Fibroblast of pulmonary artery (primary cell): ENCODE data around the gene LRRN3.

Experiments
- DNase-seq: peaks from one replicate; pipeline ENCODE4 v3.0.0-alpha.2; 2010; ENCODE audit warnings: low read depth
- H3K4me3 ChIP-seq: replicated peaks from 2 replicates; pipeline ENCODE4 v1.5.1; 2011; ENCODE audit warnings: low read depth, mild to moderate bottlenecking, control low read depth, low read length, moderate library complexity
- TF ChIP-seq, protein P1 (sequence below): IDR thresholded peaks from 2 replicates; pipeline ENCODE4 v1.5.1; 2011; ENCODE audit warnings: mild to moderate bottlenecking, control low read depth, low read length, inconsistent platforms; ENCODE audit errors: missing control alignments

LRRN3 gene

DNA sequence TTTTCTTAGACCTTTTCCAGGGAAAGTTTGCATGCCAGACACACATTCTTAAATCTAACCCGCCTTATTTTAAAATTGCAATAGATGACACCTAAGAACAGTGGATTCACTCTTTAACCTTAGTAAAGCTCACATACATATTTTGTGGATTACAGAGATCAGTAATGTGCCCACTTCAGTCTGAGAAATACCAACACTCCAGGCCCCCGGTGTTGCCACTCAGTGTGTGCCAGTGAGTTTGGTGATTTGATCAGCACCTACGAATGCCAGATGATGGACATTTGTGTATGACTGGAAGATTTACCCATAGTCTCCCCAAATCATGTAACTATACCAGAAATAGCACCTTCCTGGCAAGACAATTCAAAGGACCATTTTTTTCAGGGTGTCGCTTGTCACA lies 2.6 kb downstream of the LRRN3 start:
- TF ChIP-seq, protein P1, sequence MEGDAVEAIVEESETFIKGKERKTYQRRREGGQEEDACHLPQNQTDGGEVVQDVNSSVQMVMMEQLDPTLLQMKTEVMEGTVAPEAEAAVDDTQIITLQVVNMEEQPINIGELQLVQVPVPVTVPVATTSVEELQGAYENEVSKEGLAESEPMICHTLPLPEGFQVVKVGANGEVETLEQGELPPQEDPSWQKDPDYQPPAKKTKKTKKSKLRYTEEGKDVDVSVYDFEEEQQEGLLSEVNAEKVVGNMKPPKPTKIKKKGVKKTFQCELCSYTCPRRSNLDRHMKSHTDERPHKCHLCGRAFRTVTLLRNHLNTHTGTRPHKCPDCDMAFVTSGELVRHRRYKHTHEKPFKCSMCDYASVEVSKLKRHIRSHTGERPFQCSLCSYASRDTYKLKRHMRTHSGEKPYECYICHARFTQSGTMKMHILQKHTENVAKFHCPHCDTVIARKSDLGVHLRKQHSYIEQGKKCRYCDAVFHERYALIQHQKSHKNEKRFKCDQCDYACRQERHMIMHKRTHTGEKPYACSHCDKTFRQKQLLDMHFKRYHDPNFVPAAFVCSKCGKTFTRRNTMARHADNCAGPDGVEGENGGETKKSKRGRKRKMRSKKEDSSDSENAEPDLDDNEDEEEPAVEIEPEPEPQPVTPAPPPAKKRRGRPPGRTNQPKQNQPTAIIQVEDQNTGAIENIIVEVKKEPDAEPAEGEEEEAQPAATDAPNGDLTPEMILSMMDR = no peak
- DNase-seq = no peak
- no peak overlapping the region for H3K4me3 ChIP-seq

DNA sequence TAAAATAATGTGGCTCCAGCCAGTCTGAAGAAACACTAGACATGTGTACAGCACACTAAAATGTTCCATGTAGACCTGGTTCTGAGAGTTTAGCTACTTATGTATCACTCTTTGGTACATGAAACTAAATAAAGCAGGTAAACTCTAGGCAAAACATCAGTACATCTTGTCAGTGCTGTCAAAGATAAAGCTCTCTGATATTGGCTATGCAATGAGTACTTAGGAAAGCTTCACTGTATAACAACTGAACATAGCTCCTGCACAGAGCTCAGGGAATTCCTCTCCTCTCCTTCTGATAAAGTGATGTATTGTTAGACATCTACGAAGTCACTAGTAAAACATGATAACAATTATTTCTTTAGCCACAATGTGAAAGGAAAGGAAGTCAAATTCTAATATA lies 3.5 kb downstream of the LRRN3 start:
- DNase-seq = no peak
- TF ChIP-seq, protein P1 = no peak
- H3K4me3 ChIP-seq = no peak overlapping the region

DNA sequence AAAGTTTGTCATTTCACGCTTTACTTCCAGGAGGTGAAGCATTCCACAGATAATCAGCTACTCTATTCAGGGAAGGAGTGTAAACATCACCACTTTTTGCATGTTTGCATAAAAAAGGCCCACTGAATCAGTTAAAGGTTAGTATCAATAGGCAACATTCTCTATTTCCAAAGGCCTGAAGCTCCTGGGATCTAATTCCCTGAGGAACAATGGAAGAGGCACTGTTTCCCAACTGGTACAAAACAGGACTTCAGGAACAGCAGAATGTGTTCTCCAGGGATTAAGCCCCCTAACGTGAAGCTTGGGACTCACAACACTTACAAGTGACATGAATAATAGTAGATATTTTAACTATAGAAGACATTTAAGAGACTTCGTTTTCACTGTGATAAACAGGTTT lies 6.1 kb downstream of the LRRN3 start:
- TF ChIP-seq, protein P1 = no peak
- H3K4me3 ChIP-seq = no peak overlapping the region
- DNase-seq = no peak

DNA sequence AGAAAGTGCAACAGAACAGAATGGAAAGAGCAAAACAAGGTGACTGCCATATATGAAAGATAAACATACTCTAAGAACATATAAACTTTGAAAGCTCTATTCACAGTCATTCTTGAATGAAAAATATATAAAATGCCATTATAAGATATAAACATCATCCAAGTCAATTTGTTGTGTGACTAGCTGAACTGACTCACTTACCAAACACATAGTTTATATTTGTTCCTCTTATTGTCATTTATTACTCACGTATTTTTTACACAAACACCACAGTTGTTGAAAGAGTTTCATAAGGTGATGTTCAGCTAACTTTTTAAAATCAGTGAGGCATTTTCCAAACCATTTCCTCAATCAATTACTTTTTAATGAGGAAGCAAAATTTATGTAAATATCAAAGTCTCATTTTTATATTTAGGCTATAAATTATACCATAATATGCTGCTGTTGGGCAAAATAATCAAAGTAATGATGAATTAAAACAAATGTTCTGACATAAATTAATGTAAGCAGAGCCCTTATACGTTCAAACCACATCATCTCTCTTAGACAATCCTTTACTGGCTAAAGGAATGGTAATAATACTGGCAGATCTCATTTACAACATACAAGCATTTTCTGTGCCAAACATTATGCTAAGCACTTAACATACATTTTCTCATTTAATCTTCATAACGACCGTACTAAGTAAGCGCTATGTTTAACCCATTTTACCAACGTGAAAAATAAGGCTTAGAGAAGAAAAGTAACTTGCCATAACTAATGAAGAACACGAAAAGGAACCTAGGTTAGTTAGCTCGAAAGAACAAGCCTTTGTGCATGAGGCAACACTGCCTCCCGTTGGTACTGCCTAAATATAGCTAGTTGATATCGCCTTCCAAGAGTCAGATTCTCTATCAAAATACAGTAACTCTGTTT lies 7.3 kb downstream of the LRRN3 start:
- peak; percentile 64 for DNase-seq
- TF ChIP-seq, protein P1 = peak; percentile 71
- no peak overlapping the region for H3K4me3 ChIP-seq

DNA sequence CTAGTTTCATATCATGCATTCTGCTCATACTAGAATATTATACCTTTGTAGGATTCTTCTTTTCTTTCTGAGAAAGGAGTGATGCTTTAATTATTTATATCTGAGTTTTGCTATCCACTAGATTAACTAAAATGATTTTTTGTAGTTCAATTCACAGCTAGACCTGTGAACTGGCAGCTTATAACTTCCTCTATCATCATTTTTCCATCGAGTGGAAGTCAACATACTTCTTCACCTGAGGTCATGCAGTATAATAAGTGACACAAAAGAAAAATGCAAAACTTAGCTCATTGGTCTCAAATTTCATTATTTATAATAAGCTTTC lies 8.0 kb downstream of the LRRN3 start:
- no peak overlapping the region for H3K4me3 ChIP-seq
- TF ChIP-seq, protein P1 = no peak
- DNase-seq = no peak

DNA sequence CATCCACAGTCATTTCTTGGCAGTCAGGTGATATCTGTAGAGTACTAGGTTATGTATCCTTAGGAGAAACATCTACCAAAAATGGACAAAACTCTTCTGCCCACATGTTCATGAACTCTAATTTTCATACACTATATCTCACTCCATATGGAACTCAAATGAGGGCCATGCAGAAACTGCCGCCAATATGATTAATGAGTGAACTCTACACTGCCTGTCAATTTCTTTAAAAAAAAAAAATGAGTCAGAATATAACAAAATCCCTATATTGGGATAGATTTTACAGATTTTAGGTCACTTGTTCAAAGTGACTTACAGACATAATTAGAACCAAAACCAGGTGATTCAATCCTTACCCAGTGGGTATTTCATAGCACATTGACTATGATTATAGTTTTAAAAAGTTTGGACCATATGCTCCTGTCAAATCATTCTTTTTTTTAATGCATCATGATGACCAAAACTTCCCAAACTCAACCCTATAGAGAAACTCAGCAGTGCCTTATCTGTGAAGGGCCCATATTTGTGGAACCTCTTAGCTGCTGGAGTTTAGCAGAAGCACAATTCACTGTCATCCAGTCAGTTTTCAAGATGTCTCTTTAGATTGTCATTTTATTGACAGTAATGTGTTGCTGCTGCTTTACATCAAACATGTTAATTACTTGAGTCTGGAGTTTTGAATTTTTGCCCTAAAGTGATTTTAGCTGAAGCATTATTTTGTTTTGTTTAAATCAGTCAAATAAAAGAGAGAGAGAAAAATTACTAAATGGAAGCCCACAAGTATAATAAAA lies 11.1 kb downstream of the LRRN3 start:
- TF ChIP-seq, protein P1 = no peak
- H3K4me3 ChIP-seq = no peak overlapping the region

More for the DNA sequence above, 11.1 kb downstream of the LRRN3 start:
- DNase-seq = no peak
